ENCODE results near the gene KDSR.

KDSR gene

DNA sequence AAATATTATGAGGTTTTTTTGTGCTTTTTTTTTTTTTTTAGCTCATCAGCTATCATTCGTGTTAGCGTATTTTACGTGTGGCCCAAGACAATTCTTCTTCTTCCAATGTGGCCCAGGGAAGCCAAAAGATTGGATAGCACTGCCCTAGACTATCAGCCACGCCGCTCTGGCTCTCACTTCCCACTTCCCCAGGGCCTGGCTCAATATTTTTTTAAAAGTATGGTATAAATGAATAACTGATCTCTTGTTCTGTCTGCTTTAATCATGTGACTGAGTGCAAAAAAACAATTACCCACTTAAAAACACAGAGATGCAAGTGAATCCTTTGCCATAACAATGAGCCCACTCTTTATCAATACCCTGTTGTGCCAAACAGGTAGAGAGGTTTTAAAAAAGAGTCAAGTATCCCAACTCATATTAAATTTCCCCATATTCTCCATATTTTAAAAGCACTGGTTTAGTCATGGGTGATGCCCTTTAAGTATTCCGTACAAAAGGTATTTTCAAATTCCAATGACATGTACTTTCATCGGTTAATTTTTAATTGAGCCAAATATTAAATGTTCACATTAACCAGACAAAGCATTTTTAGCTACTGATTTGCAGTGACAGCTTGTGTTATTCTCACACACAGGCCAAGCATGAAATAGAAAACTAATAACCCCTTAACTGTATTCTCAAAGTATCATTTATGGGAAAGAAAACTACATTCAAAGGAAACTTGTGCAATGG lies 60.0 kb downstream of the KDSR start:
- no peak for DNase-seq (ENCODE audit: low spot score)

DNA sequence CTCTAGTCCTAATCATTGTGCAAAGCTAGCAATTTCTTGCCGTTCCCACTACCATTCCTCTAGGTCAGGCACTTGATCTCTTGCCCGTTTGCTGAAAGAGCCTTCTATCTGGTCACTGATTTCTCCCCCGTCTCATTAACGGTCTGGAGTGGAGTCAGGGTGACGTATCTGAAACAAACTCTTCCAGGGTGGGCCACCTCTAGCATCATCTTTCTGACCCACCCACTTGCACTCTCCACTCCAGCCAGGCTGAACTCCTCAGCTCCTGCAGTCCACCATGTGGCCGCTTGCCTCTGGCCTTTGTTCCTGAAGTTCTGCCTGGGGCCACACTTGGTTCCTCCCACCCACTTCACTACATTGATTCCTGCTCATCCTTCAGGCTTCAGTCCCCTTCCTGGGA lies 60.8 kb downstream of the KDSR start:
- DNase-seq (ENCODE audit: low spot score) = no peak

DNA sequence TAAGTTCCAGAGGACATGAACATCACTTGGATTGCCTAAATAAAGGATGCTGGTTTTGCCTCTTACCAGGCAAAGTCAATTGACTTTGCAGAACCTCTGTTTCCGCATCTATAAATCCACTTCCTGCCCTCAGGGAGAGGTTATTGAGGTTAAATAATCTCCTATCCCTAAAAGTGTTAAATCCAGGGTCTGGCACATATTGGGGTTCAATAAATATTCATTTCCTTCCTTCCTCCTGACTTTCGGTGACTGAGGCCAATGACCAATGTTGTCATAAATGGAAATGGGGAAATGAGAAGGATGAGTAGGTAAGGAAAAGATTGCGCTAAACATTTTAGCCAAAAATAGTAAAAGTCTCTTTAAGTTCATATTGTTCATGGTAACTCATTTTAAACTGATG lies 63.5 kb downstream of the KDSR start:
- DNase-seq (ENCODE audit: low spot score) = peak; percentile 37

DNA sequence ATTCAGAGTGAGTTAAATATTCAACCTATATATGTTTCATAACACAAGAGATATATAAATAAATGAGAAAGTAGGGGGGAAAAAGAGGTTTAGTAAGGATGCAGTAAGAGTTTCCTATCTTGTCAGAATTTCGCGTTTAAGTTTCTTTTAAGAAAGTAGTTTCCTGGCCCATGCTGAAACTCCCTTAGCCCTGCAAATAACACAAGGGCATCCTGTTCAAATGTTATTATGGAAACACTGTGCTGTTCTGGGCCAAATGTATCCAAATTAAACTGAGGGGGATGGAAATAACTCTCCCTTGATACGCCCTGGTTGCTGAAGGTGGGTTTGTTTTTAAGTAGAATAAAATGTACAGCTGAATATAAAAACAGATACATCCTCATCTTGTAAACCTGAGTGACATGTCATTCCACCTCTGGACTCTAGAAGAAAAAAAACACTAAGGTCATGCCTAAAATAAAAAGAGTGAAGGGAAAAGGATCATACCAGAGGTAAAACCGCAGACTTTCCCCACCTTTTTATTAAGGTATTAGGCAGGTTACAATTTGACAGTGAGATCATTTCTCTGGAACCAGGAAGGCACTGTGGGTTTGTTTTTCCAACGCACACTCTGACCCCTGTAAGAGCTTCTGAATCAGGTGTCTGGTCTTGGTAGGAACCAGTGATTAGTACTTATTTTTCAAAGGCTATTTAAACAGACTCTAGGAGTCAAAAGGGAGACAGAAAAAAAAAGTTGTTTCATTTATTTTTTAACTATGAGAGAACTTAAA lies 64.2 kb downstream of the KDSR start:
- DNase-seq (ENCODE audit: low spot score) = no peak

DNA sequence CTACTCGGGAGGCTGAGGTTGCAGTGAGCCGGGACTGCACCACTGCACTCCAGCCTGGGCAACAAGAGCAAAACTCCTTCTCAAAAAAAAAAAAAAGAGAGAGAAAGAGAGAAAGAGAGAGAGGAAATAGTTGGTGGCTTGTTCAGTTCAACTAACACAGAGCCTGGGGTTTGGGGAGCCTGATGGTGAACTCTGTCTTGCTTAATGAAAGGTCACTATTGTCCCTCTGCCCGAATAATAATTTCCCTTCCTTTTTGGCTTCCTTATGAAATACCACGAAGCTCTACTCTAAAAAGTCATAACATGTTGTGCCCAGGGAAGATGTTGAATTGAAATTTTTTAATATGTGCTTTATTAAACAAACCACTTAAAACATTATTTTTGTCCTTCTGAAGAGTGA lies 64.8 kb downstream of the KDSR start:
- no peak for DNase-seq (ENCODE audit: low spot score)

DNA sequence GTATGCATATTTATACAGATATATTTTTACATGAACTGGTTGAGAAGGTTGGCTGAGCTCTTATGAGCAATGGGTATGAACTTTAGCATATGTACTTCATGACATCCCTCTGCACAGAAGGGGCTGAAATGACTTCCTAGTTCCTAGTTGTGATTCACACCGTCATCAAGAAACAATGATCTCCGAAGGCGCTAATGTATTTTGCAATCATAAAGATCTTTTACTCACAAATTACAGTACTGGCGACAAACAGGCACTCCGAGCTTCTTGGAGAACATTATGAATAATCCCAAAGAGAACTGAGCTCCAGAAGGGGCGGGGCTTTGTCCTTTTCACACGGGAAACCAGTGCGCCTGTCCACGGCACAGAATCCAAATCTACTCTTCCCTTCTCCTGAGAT lies 65.6 kb downstream of the KDSR start:
- DNase-seq (ENCODE audit: low spot score) = no peak

DNA sequence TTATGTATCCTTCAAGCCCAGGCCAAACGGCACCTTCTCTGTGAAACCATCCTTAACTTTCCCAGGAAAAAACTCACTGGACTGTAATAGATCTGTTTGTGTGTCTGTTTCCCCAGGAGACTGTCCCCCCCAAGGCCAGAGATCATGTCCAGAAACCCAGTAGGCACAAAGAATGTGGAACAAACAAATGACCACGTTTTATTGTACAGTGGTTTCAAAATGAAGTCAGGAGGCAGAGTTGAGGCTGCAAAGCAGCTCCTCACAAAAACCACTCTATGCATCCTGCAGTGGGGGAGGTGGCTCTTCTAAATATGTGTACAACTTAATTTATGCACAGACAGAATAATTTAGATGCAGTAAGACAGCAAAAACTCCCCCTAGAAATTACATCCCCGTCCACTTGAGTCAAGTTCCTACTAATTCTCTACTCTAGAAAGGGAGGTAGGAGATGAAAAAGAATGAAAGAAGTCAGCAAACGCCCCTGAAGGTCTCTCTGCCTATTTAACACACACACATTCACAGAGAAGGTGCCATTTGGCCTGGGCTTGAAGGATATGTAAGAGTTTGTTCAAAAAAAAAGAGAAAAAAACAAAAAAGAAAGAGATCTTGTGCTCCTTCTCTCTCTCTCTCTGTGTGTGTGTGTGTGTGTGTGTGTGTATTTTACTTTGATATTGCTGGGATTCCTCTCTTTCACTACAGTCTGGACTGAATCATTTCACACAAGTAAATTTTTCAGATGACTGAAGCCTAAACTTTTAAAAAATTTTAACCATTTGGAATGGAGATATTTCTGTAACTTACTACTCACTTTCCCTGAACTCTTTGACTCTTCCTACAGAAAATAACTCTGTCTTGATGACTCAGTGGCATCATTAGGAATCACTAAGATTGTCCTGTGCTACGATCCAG lies 66.9 kb downstream of the KDSR start:
- DNase-seq (ENCODE audit: low spot score) = no peak

DNA sequence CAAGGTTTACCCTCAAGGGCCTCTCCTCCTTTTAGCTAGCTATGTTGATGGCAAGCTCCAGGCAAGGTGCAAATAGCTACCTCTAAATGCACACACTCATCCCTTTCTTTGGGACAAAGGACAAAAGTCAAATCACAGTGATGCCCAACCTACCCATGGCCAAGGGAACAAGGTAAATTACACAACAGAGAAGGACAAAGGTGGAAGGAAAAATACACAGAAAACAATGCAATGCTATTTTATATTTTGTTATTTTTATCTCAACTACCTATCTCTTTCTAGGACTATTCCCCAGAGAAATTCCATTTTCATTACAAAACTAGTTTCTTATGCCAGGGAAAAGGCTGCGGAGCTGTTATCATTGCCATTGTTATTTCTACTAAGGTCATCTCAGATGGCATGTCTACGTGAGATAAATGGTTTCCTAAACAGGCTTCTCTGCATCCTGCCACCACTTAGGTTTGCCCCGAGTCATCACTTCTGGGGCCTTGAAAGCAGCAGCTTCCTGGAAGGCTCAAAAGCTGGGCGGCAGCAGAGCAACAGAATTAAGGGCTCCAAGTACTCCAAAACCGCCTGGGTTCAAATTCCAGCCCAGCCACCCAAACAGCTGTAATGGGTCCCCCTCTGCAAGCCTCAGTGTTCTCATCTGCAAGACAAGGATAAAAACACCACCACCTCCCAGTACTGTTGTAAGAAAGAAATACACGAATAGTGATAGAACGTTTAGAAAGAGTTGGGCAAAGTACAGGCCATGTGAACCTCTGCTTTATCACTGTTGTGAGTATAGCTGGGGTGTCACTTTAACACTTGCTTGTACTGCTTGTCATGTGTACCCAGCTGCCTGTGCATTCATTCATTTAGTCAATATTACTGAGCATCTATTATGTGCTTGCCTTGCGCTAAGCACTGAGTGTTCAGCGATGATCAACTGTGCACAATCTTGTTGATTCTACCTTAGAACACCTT lies 68.3 kb downstream of the KDSR start:
- DNase-seq (ENCODE audit: low spot score) = no peak

DNA sequence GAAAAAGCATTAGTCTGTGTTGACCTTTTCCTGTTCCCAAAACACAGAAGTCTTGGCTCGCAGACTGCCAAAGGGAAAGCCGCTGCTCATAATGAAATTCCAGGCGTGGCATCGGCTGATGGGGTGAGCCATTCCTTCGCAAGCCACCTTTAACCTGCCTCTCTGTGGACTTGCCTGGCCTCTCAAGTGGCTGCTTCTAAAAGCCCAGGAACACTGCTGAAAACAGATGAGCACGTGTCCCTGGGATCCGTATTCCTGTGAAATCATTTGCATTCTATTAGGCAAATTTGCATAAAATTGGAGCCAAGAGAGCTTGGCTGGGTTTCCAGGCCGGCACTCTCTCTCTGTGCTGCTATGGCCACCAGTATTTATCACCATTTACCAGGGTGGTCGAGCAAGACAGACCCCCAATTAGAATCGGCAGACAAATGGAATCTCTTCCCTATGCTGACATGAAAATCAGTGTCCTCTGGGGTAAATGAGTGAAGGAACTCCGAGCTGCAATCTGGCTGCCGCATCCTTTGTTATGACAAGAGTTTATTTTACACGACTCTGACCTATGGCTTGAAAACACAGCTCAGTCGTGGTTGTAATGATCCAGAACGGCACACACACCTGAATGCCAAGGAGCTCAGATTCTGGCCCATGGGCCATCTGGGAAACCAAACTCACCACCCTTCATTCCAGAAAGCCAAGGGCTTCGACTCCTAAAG lies 69.2 kb downstream of the KDSR start:
- DNase-seq (ENCODE audit: low spot score) = peak; percentile 49

DNA sequence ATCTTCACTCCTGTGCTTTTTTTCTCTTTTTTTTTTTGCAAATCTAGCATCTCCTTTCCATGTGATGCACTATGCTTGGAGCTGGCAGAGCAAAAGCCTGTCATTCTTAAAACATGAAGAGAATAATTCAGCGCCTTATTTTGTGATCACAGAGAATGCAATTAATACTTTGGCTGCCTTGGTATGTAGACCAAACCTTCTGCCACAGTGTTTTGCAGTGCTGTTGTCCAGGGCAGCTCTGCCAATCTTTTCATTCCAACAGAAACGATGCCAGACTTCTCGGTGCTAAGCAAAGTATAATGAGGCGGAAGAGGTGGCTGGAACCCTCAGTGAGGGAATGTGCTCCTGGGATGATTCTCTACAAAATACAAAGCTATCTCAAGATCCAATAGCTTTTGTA lies 73.1 kb downstream of the KDSR start:
- DNase-seq (ENCODE audit: low spot score) = peak; percentile 59

DNA sequence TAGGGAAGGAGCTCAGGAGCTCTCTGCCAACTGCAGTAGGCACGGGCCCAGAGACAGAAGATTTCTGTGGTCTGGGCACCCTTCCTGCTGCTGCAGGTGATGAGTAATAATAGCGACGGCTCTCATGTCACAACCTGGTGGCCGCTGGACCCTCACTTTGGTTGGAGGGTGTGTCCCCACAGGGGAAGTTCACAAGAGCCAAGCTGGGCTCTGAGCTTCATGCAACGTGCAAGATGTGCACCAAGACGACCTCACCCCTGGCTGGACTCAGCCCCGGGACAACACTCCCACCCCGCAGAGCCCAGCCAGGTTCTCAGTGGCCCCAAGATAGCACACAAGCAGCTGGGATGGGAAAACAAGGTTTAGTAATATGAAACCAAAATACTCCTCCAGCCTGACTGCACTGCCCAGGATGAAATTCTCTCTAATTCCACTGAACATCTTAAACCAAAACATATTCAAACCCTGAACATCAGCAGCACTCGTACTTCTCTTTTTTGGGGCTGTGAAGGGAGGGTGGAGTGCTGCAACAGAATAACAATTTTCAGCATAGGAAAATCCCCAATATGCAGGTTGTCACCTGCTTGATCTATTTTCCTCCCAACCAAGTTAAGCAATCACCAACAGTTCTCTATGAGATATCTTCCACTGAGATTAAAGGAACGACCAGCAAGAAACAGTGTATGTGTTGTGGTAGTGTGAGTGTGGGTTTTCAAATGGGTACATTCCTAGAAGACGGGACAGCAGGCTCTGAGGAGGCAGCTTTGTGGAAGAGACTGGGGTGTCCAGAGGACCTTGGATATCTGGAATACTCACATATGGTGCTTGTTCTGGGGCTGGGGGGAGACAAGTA lies 73.9 kb downstream of the KDSR start:
- no peak for DNase-seq (ENCODE audit: low spot score)

DNA sequence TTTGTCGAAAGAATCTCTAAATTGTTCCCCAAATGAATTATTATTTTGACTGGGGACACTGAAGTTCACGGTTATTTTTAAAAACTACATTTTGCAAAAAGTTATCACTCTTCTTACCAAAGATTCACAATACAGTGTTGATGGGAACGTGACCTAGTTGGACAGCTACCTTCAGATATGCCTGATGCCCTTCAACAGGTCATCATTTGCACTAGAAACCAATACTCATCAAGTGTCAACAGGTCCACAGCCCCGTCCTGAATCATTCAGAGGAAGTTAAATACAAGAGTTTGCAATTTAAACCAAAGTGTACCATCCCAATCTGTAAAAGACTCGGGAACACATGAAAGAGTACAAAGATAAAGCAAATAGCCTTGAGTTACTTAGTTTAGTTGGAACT lies 75.7 kb downstream of the KDSR start:
- DNase-seq (ENCODE audit: low spot score) = no peak

DNA sequence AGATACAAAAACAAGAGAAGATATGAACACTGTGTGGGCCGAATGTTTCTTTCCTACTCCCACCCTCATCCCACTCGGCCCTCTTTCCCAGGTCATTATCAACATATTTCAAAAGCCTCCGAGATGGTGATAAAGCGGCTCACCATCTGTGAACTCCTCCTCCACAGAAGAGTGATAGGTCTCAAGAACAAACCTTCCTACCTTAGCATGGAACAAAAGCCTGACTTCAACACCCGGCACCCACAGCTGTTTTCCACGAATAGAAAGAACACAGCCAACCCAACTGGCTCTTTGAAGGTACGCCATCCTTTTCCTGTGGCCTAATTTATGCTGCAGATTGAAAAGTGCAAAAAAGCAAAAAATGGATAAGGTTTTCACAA lies 76.2 kb downstream of the KDSR start:
- DNase-seq (ENCODE audit: low spot score) = no peak

DNA sequence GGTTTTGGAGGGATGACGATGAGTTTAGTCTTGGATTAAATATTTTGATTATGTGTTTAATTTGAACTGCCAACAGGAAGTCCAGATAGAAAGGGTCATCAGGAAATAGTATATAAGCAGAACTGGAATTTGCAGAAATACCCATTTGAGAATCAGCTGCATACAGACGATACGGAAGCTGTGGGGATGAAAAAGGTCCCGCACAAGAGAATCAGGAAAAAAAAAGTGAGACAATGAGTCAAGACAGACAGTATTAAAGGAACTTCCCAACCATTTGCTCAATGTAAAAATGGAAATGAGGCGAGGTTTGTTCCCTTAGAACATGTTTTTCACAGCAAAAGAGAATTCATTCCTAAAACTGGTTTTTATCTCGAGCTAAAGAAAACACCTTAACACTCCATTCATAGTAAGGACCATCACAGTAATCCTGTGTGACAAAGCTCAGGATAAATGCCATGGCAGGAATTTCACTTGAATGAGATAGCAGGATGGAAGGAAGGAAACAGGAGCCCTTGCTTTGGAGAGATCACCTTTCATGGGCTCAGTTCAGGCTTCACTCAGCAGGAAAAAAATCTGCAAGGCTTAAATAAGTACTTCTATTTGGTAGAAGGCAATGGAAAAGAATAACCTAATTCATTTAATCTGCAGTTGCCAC lies 76.7 kb downstream of the KDSR start:
- peak; percentile 44 for DNase-seq (ENCODE audit: low spot score)

DNA sequence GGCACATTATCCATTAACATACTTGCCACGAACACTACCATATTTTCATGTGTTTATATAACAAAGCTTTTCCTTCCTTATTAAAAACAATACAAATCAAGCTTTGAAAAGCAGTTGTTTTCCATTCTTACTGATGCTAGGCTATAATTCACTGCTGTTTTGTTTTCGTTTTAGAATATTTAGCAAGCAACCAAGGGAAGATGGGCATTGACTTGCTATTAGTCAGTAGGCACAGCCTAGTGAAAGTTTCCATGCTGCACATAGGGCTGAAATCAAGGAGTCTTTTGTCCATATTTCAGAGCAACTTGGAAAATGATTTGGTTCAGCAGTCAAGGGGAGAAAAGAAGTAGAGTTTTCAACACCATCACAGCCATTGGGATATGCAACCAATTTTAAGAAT lies 78.7 kb downstream of the KDSR start:
- no peak for DNase-seq (ENCODE audit: low spot score)

DNA sequence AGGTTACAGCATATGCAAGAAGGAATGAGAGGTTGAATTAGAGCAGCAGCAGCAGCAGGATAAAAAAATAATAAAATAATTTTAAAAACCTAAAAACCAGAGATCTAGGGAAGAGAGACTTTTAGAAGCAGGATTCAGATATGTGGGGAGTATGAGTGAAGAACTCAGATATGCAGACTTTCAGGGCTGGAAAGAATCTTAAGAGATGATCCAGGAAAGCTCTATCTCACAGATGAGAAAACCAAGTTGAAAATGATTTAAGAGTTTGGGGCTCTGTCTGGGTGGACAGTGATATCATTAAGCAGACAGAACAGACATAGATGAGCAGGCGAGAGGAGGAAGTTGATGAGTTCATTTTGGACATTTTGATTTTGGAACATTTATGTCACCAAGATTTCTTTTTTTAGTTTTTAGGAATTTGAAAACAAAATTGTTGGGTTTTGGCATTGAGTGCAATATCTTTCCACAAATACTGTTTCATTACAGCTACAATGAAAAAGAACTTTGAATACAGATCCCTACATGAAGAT lies 79.2 kb downstream of the KDSR start:
- DNase-seq (ENCODE audit: low spot score) = no peak

DNA sequence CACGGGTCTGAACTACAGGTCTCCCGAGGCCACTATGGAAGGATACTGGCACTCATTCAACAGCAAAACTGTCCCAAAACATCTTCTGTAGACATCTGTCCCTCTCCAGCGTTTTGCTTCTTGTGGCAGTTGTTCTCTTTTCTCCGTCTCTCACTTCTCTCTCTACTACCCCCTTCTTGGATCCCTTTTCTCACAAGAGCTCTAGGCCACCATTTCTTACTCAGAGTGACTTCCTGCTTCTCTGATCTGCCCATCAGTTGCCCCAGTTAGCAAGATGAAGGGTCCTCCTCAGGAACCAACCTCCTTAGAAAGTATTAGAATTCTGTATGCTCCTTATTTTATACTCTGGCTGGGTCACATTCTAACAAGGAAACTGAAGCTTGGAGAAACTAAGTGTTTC lies 80.1 kb downstream of the KDSR start:
- no peak for DNase-seq (ENCODE audit: low spot score)

DNA sequence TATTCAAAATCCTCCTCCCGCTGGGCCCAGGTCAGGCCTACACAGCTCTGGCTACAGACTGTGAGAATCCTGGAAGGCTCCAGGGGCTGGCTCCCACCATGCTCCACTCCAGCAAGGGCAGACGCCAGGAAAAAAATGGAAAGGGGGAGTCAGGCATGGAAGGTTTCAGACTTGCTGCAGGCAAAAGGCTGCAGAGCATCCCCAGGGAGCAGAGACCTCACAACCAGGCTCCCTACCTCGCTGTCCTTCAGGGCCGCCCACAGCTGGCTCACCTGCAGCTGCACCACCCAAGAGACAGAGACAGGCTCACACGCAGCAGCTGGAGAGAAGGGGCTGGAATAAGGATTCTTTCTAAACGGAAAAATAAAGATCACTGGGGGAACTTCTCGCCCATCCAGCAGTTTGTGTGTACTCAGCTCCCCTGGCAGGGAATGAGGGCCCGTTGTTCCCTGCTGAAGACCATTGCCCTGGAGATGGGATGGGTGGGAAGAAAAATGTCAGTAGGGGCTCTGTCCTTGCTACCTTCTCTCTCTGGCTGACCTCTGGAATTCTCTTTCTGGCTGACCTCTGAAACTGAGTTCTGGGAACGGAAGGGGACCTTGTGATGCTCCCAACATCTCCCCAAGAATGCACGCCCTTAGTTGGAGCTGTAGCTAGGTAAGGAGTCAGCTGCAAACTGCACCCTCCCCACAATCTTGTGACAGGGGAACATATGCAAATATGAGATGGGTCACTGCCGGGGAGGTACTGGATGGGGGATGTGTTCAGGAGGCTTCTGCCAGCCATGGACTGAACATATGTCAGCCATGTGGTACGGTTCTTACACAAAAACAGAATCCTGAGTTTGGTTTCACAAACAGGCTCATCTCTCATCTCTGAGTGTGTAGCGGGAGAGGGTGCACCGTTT lies 81.9 kb downstream of the KDSR start:
- no peak for DNase-seq (ENCODE audit: low spot score)
